A204.1 (cell line): ENCODE measurements around the gene FLT1.

Experiments
- FAIRE-seq: peaks from 2 replicates; lab custom pipeline; 2012; peaks lifted over from hg19 to GRCh38; lab: Jason Lieb, UNC

The FLT1 gene

DNA sequence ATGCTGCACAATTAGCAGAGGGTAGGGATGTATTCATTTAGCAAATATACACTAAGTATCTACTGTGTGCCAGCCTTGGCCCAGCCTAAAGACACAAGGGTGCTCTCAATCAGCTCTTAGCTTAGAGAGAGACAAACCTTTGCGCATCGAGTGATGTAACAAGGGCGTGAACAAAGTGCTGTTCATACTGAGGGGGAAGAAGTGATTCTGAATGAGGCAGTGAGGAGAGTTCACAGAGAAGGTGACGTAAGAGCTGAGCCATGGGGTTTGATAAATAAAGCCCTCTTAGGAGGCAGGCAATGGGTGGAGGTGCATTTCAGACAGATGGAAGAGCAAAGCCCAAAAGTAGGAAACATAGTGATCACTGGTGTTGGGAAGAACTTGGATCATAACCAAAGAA lies 68.5 kb downstream of the FLT1 start:
- FAIRE-seq: no peak

DNA sequence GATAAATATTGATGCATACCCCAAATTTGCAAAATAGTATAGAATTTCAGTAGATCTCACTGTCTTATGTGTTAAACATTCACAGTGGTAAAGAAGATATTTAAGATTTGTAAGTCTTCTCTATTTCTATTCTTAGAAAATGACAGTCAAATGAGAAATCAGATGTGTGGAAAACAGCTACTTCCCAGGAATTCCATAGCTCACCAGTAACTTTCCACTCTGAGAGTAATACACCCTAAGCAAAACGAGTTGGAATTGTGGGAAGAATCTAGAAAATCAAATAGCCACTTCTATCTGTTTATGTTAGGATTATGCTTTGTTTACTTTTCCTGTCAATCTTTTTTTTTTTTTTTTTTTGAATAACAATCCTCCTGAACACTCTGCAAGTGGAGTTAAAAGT lies 69.1 kb downstream of the FLT1 start:
- no peak for FAIRE-seq

DNA sequence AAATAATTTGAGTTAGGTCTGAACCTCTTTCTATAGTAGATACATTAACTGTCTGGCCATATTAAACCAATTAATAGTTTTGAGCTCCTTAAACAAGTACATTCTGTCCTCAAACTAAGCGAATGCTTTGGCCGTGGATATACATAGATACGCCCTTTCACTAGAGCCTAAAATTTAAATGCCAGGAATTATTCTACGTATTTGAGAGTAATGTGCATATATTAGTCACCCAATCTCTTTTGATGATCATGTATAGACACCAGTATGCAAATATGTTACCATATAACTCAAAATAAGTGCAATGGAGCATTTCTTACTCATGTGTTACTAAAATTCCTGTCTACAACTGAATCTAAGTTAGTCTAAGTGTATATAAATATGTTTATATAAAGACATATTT lies 70.4 kb downstream of the FLT1 start:
- no peak for FAIRE-seq

DNA sequence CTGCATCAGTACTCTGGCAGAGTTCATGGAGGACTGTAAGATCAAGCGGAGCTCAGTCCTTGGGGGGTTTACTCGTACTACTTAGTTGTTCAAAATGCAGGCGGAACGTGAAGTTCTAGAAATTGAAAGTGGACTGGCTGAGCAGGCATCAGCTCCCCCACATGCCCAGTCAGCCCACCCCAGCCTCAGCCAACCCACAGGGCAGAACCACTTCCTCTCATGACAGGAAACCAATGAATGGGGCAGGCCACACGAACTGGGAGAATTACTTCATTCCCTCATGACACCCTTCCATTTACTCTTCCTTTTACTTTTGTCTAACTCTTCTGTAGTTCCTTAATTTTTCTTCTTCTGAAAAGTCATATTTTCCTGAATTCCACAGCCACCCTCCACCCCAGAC lies 71.9 kb downstream of the FLT1 start:
- no peak for FAIRE-seq

DNA sequence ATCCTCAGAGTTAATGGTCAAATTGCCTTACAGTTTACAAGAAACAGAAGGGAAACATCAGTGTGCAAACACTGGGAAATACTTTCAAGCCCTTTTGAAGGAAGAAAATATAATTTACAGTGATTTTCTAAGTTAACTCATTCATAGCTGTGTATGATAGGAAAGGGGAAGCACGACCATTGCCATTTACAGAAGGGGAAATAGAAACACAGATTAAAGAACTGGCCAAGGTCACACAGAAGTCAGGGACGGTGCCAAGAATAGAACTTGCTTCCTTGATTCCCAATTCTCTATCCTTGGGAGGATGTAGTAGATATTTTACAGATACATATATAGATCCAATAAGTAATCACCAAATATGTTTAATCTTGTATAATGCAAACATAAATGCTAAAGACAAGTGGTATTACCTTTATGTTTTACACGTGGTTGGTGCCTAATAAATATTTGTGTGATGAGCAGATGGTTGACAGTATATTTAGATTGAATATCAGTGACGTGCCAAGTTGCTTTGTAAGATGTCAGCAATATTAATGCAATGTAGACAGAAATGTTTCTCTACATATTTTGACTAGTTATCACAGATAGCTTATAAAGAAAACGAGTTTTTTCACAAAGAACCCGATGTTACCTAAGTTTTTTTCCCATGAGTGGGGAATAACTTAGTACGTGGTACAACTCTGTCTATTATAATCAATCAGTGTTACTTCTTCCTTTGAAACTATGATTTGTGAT lies 73.1 kb downstream of the FLT1 start:
- no peak for FAIRE-seq

DNA sequence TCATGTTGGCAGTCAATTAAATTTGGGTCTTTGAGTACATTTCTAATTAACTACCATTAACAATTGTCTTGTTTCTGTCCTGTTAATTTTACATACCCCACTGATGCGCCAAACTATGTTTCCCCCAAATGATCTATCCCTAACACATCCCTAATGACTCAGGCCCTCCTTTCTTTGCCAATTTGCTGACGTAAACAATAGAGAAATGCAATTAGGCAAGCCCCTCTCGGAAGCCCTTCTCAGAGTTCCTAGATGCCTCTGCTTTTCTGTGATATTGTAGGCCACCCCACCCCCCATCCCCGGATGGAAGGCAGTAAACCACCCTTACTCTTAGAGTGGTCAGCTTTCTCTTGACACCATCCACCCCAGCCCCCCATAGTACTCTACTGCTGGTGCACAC lies 74.2 kb downstream of the FLT1 start:
- FAIRE-seq: no peak

DNA sequence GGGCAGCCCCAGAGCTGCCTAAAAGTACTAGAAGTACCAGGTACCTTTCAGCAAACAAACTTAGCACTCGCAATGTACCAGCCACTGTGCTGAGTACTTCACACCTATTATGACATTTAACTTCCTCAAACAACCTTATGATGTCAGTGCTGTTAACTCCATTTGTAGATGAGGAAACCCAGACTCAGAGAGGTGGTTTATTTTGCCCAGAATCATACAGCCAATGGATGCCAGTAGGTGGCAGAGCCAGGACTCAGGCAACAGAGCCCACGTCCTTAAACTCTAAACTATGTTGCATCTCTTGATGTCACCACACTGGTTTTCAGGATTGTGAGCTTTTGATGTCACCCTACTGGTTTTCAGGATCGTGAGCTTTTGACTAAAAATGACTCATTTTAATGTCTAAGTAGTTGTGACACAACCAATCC lies 78.9 kb downstream of the FLT1 start:
- FAIRE-seq: no peak

DNA sequence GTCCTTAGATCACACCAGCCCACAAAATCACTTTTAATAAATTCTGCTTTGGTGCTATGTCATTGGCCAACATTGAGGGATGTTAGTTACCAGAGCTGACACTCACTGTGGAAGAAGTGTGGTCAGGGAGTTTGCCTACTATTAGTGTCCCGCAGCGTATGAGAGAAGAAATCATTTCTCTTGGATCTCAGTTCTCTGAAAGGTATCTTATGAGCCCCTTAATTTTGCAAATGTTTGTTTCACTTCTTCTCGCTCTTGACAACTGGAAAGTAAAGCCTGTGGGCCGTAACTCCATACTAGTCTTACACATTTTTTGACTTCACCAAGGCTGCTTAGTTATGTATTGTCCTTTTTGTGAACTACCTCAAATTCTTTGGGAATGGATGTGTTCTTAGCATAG lies 80.9 kb downstream of the FLT1 start:
- no peak for FAIRE-seq

DNA sequence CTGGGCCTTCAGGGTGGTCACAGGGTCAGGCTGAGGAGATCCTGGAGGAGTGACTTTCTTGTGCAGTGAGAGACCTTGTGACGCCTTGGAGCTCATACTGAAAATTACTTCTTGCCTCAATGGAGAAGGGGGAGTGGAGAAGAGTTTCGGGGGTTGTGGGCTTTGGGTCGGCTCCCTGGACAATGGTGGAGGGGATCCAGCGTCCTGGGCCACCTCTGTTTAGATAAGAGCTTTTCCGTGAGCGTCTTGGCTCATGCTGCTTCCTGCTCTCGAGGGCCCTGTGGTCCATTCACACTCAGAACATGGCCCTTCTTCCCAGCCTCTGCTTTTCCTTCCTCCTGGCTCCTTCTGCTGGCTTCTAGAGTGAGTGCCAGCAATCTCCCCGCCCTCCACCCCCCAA lies 81.9 kb downstream of the FLT1 start:
- no peak for FAIRE-seq

DNA sequence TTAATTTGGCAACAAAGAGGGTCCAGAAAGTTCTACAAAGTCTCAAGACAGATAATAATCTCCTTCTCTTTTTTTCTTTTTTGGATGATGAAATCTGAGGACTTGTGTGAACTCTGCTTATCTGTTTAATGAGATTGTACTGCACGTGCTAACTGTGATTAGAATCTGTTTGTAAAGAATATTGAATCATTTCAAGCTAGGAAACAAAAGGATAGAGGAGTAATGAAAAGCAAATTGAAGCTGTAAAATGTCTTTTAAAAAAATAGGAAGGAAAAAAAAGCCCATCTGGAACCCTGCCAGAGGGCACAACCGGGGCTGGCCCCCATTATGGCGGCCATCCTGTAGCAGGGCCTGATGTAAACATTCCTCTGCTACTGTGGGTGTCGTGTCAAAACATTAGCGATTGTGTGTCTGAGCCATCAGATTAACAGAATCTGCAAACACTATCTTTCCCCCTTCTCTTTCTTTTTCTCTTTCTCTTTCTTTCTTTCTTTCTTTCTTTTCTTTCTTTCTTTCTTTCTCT lies 83.0 kb downstream of the FLT1 start:
- FAIRE-seq: no peak

DNA sequence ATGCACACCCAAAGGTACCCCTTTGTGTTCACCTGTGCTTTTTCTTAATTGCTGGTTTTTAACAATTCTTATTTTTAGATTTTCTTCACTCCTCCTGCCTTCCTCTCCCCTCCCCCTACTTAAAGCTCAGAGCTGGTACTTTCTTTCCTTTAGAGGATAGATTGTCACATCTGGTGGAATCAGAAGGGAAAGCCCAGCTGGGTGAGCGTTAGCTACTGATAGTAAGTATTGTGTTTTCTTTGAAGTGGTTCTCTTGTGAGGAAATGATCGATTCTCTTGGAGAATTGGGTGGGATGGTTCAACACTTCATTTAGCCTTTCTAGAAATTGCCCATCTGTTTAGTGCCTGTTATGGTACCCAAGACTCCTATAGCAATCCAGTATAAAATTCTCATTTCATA lies 84.8 kb downstream of the FLT1 start:
- no peak for FAIRE-seq

DNA sequence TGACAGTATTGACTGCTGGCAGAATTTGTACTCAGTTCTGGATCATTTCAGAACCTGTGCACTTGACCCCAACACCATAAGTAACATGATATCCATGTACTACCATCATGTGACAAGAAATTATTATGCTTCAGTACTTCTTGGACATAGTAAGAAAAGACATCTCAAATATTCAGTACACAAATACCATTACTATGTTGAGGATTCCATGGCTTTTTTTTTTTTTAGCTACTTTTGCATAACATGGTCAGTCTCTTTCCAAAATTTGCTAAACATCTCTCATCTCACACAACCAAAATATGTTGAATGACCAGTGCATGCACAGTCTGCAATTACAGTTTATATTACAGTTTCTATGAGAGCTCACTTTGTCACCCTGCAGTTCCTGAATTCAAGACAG lies 85.3 kb downstream of the FLT1 start:
- FAIRE-seq: no peak

DNA sequence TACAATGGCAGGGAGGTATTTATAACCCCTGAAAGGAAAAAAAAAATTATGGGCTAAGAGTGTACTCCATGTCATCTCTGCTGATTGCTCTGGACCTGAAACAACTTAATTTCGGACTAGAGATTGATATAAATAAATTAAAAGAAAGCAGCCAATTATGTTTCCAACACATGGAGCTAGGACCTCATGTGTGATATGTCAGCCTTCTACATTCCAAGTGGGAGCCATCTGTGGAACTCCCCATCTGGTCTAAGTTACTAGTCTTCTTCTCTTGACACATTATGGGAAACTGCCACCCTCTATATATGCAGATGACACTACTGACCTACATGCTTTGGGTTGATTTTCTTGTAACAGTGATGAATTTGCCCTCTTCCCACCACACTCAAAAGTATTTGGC lies 86.1 kb downstream of the FLT1 start:
- FAIRE-seq: no peak

DNA sequence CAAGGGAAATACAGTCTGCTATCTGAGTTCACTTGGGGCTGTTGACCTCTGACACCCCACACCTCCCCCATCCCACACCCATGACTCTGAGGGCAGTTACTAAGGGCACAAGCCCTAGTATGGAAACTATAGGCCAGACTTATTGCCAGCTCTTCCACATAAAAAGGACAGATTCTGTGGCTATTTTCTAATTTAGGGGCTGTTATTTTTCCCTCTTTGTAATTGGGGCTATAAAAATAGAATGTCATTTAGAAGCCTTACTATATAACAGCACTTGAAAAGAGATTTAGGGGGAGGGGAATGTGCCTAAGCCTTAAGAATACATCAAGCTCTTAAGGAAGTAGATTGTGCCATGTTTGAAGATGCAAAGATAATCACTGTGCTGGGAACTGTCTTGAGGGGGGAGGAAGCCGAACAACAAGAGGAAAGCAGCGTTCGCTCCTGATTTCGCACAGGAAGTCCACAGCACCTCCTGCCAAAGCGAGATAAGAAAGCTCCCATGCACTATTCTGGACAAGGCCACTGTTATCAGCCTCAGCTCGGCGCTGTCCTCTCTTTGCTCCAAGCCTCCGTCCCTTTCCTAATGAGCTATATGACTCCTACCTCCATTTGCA lies 86.6 kb downstream of the FLT1 start:
- FAIRE-seq: no peak

DNA sequence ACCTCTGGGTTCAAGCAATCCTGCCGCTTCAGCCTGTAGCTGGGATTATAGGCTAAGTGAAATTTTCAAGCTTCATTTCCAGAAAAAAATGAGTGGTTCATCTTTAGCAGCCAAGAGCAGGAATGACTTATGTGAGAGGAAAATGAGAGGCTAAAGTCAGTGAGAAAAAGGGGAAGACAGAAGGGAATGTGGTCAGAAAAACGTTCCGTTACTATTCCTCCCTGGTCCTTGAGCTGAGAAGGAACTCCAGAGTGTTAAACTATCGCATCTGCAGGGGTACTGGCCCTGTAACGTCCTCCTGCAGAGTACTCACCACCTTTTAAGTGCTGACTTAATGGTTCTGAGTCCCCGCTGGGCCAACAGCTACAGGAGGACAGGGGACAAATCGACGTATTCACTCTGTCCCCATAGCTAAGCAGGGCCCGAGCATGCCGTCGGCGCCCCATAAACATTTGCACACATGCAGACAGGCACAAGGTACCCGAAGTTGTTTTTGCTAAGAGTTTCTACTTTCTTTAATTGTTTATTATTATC lies 88.1 kb downstream of the FLT1 start:
- FAIRE-seq: no peak

DNA sequence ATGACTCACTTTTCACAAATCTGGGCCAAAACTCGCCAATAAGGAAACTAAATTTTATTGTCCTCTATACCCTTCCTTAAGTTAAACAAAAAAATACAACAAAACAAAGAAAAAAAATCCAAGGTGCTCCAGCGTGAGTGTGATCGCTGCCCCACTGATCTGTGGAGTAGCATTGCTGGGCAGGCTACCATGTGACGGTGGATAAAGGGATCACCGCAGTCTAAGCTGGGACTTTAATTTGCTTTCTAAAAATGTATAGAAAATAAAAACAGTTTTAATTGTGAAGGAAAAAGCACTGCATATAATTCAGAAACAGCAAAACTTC lies 92.9 kb downstream of the FLT1 start:
- no peak for FAIRE-seq

DNA sequence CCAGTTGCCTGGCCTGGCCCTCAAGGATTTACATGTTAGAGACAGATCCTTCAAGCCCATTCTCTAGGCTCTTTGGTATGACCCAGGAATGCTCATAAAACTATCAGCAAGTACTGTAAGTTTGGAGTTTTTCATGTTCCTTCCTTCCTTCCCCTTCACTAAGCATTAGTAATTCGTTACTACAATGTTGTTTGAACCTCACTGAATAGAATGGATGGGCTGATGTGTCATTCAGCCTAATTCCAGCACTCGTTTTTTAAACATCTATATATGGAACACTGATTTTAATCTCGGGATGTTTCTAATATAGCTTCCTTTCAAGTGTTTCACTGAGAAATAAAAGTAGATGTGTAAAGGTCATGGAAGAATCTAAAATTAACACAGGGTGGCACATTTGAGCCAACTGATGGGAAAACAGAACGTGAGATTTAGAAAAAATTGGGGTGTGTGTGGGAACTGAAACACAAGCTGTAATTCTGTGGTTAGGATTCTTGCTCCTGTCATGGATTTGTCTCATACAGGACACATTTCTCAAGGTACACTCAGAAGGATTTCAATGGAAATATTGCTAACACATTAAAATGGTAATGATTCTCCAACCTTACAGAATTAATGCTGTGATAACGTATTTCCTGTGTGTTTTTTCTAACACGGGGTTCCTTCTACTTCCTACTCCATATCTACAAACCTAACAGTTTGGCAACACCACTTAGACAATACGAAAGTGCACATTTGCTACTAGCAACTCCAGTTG lies 93.4 kb downstream of the FLT1 start:
- no peak for FAIRE-seq

DNA sequence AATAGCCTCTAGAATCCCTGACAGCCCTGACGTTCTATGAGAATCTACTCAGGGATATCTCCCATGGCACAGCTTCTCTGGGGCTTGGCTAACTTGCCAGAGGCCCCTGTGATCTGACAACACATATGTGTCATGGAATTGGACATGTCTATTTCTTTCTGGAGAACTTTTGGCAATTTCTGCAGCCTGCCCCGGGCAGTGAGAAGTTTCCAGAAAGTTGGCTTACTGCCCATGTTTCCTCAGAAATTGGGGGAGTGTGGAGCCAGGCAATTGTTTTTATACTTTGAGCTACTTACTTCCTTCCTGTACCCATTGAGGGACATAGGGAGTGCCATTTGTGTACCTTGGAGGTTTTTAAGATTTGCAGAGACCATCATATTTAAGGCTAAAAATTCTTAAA lies 98.9 kb downstream of the FLT1 start:
- FAIRE-seq: no peak

DNA sequence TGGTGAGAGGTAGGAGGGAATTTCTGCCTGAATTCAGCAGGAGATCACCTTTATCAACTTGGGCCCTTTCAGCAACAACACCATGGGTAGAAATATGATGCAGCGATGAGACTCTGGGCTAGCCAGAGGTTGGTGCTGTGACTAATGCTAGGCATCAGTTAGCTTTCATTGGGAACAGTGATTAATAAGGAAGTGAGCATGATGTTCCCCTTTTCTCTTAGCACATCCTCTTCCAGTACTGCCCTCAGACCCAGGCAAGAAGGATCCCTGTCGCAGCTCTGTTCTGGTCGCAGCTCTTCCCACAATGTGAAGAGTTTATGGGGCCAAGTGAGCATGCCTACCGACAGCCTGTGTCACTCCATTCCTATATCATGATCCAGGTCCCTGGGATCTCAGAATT lies 100.5 kb downstream of the FLT1 start:
- no peak for FAIRE-seq

DNA sequence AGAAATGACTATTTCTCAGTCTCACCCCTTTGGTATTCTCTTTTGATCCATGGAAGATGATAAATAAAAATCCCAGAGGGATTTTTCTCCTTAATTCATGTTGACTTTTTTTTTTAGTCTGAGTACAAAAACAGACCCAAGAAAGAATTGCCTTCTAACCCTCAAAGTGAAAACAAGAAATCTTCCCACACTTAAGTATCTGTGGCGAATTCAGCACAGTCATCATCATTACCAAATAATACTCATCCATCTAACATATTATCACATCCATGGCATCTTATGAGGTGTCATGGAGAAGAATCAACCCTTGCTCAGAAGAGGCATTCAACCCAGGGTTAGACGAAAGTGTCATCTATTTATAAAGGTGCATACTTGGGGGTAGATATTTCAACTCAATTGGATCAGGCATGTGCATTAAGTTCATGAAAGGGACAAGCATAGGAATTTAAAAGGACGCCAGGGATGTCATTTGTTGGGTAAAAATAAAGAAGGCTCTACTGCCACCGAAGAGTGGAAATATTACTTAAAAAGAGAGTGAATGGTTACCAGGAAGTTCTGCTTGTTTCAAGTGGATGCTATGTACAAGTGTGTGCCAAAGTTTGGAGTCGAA lies 101.9 kb downstream of the FLT1 start:
- FAIRE-seq: no peak

DNA sequence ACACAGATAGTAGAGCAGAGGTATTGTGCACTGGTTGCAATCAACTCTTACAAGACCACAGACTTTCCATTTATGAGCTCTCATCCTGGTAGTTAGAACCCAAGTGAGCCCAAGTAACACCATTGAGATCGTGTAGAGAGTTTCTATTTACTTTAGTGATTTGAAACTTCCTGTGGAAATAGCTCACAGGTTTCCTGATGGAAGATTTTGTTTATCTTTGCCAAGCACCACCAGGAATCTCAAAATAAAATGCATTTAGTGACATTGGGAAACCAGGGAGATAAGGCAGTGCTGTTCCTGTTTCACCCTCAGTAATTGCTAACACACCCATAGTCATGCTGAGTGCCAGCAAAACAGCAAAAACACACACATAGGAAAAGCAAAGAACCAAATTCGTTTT lies 102.5 kb downstream of the FLT1 start:
- no peak for FAIRE-seq

DNA sequence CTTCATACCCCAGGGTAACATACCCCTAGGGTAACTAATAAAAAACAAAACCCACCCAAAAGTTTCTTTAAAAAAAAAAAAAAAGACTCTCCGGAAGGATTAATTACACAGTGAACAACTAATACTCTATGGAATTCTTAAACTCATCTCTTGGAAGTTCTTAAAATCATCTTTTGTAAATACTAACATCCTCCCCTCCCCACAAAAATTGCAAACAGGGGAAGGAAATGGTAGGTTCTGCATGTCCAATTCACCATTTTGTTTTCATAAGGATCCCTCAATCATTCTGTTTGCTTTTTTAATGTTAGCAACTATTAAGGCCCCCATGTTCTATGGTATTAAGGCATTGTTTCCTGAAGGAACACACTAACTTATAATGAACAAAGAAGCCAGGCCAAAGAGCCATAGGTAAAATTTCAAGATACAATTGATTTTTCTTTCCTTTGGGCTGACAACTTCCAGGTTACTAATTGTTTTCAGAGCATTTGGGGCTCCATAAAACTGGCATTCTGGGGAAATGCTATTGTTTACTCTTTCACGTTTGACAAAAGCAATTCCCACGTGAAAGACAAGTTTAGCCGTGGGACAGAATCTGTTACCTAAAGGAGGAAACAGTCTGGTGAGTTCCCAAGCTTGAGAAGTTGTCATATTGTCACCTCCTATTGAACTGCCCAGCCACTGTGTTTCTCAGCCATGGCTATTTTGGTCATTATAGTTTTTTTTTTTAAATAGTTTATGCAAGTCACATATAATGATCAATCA lies 107.0 kb downstream of the FLT1 start:
- no peak for FAIRE-seq
